Activated naive CD4-positive, alpha-beta T cell treated with anti-CD3 and anti-CD28 coated beads, Interleukin-2, amount 10 ng/mL, durations not matched to agents 5 hours and 36 hours (primary cell): ENCODE results near the gene LRAT. TPM values are rescaled to one million over a fixed set of nuclear protein-coding genes. Genes with fewer than 3 reads are reported as not detected.

ENCODE experiments used
- total RNA-seq, 2 experiments: library from RNA; stranded (reverse); gene quantifications; one replicate each; pipeline ENCODE4 v1.2.3, GENCODE V29; 2021

LRAT gene
- total RNA-seq: not detected

GRCh38 chr4:154743683-154744340, at the start of gene LRAT:
LRAT (plus strand) TSS chr4:154744000; CDS start chr4:154744327, 327 bp downstream.

GRCh38 chr4:154781126-154781982, 37.6 kb downstream of the LRAT start, which contains the start of gene RBM46:
RBM46 (plus strand) TSS chr4:154781272; CDS start chr4:154796753, 15,481 bp downstream.

Other genes with a start within 250 kb of the LRAT start
- 10 to 100 TPM; 69.8 to 81.2 TPM for gene PLRG1, start 193.6 kb upstream of the LRAT start, total RNA-seq
- gene FGB, start 181.0 kb upstream of the LRAT start, total RNA-seq: not detected
- gene FGA, start 153.3 kb upstream of the LRAT start, total RNA-seq: not detected
- not detected for gene FGG, start 131.3 kb upstream of the LRAT start, total RNA-seq
- gene RBM46, start 37.3 kb downstream of the LRAT start, total RNA-seq: not detected